ENCODE data around the gene HEATR9. TPM values are rescaled to one million over a fixed set of nuclear protein-coding genes. Genes with fewer than 3 reads are reported as not detected.

Gene HEATR9
- total RNA-seq, 4 donors from 2014 or later = not detected

DNA sequence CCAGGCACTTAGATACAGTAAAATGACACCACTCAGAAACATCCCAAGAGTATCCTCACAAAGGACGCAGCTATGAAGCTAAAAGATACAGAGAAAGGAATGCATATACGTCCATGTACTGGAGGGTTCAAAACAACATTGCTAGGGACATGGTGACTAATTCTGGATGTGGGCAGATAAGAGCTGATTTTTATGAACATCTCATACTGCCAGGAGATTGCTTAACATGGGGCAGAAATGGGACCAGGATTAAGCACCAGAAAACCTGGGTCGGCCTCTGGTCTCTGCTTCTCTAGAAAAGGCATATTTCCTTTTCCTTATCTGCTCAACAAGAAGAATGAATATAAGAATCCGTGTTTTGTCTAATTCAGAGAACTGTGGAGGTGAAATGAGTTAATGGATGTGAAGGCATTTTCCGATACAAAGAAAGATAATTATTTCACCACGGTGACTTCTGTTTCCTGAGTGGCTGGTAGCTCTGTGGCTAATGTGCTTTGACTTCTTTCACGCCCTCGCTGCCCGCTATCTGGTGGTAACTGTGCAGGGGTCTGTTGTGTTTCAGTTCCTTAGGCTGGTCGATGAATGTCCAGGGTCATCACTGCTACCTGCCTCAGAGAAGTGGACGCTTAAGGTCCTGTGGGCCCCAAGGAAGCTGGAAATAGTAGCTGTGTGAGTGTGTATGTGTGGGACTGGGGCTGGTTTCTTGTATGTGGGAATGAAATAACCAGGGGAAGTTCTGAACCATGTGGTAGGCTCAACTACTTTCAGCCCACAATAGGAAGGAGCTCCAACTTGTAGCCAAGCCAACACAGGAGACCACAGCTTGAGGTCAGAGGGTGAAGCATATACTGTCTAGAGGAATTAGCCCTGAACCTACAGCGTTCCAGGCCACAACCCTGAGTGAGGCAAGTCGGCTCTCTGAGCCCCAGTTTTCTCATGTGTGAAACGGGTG is 27.2 kb upstream of the HEATR9 start:
- Histone ChIP-seq H3K27ac (no peak overlapping the region), H3K27me3 (no peaks in the 10 kb centered on the region), H3K36me3 (no peaks in the 10 kb centered on the region), H3K4me1 (no peaks in the 10 kb centered on the region), H3K9me3 (no peaks in the 10 kb centered on the region), H3K4me3 (no peak overlapping the region)
- no peak for ATAC-seq
- intact Hi-C loops (cut with DNase I; ENCODE audit: low total_unique reads) (no loop called here), in situ Hi-C loops (cut with MboI; ENCODE audit: low sequenced_read_pairs in 4 of 4) (no loop called here)
- no peak for DNase-seq
- no peak for TF ChIP-seq POLR2A (IDR thresholded peaks at IDR 0.05)
- TF ChIP-seq, protein P1, sequence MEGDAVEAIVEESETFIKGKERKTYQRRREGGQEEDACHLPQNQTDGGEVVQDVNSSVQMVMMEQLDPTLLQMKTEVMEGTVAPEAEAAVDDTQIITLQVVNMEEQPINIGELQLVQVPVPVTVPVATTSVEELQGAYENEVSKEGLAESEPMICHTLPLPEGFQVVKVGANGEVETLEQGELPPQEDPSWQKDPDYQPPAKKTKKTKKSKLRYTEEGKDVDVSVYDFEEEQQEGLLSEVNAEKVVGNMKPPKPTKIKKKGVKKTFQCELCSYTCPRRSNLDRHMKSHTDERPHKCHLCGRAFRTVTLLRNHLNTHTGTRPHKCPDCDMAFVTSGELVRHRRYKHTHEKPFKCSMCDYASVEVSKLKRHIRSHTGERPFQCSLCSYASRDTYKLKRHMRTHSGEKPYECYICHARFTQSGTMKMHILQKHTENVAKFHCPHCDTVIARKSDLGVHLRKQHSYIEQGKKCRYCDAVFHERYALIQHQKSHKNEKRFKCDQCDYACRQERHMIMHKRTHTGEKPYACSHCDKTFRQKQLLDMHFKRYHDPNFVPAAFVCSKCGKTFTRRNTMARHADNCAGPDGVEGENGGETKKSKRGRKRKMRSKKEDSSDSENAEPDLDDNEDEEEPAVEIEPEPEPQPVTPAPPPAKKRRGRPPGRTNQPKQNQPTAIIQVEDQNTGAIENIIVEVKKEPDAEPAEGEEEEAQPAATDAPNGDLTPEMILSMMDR (IDR thresholded peaks at IDR 0.05 in 4 of 5, conservative IDR thresholded peaks at IDR 0.05 in 1 of 5) = no peak

DNA sequence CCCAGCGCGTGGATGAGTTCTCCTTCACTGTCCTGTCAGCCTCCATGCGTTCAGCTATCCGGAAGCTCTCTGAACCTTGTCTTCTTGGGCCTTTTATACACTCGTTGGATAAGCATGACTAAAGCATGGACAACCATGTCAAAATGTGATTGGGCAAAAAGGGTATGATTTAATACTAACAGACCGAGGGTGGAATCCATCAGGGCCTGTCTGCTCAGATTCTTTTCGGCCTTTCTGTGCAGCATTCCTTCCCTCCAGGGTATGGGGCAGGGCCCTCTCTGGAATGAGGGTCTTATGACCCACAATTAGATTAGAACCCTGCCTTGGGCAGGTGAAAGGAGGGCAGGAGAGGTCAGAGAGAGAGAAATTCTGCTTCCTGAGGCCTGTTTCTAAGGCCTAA is 25.5 kb upstream of the HEATR9 start:
- in situ Hi-C loops (cut with MboI; ENCODE audit: low sequenced_read_pairs in 4 of 4) = no loop called here
- H3K36me3 ChIP-seq = no peaks in the 10 kb centered on the region
- TF ChIP-seq, protein P1 (IDR thresholded peaks at IDR 0.05 in 4 of 5, conservative IDR thresholded peaks at IDR 0.05 in 1 of 5) = no peak
- no peak for TF ChIP-seq POLR2A (IDR thresholded peaks at IDR 0.05)
- intact Hi-C loops (cut with DNase I; ENCODE audit: low total_unique reads) = no loop called here
- DNase-seq = no peak
- H3K4me1 ChIP-seq = no peaks in the 10 kb centered on the region
- no peaks in the 10 kb centered on the region for H3K27me3 ChIP-seq
- H3K9me3 ChIP-seq = no peaks in the 10 kb centered on the region
- H3K4me3 ChIP-seq = no peak overlapping the region
- ATAC-seq = no peak
- H3K27ac ChIP-seq = no peak overlapping the region

DNA sequence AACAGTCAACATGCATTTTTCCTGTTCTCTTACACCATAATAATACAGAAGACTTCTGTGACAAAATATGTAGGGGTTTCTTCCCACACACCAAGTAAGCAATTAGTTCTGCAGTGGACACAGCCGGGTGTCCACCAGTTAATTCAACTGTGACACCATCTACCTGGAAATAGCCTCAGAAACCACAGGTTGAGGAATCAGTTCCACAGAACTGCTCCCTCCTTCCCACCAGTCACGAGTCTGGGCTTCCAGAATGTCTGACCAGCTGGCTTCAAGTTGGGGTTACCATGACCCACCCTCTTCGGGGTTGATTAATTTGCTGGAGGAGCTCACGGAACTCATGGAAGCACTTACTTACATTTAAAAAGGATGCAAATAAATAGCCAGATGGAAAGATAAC is 25.1 kb upstream of the HEATR9 start:
- DNase-seq (no peak), ATAC-seq (no peak)
- intact Hi-C loops (cut with DNase I; ENCODE audit: low total_unique reads) (no loop called here), in situ Hi-C loops (cut with MboI; ENCODE audit: low sequenced_read_pairs in 4 of 4) (no loop called here)
- Histone ChIP-seq H3K4me3 (no peak overlapping the region), H3K4me1 (no peaks in the 10 kb centered on the region), H3K9me3 (no peaks in the 10 kb centered on the region), H3K27ac (no peak overlapping the region), H3K36me3 (no peaks in the 10 kb centered on the region), H3K27me3 (no peaks in the 10 kb centered on the region)
- no peak for TF ChIP-seq POLR2A (IDR thresholded peaks at IDR 0.05)

DNA sequence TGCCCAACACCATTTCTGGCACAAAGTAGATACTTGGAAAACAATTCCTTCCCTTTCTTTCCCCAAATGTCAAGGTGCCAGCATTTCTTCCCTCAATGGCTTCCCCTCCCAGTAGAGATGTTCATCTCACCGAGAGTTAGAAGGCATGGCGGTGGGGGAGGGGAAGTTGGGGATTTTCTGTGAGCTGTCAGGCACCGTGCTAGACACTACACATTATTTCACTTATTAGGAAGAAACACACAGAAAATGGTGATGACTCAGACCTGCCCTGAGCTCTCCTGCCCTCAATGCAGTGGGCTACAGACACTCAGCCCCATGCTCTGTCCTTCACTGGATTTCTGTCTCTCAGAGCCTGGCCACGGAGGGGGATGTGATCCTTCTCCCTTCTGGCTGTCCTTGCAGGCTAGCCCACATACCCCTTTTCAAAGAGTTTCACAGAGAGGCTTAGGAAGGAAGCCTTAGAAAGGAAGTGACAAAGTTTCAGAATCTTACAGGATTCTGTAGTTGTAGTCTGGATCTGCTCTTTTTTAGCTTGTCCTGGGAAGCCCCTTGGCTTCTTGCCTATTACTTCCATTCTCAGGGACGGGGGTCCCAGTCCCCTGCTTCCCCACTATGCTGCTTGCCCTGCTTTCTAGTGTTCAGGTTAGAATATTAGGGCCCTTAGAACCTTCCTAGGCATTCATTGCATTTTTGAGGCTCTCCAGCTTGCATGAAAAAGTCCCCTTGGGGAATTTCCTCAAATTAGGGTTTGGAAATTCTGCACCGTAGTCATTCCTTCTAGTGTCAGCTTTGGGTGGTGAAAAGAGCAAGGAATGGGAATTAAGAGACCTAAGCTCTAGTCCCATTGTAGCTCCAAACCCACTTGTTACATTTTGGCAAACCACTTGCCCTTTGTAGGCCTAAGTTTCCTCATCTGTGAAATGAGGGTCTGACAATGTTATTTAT is 23.7 kb upstream of the HEATR9 start:
- no peaks in the 10 kb centered on the region for H3K27me3 ChIP-seq
- H3K4me1 ChIP-seq = no peaks in the 10 kb centered on the region
- TF ChIP-seq POLR2A (IDR thresholded peaks at IDR 0.05) = no peak
- TF ChIP-seq, protein P1 (IDR thresholded peaks at IDR 0.05 in 4 of 5, conservative IDR thresholded peaks at IDR 0.05 in 1 of 5) = no peak
- H3K27ac ChIP-seq = no peak overlapping the region
- no peak for DNase-seq
- intact Hi-C loops (cut with DNase I; ENCODE audit: low total_unique reads) (no loop called here), in situ Hi-C loops (cut with MboI; ENCODE audit: low sequenced_read_pairs in 4 of 4) (no loop called here)
- no peaks in the 10 kb centered on the region for H3K9me3 ChIP-seq
- no peak overlapping the region for H3K4me3 ChIP-seq
- no peak for ATAC-seq
- H3K36me3 ChIP-seq = no peaks in the 10 kb centered on the region

DNA sequence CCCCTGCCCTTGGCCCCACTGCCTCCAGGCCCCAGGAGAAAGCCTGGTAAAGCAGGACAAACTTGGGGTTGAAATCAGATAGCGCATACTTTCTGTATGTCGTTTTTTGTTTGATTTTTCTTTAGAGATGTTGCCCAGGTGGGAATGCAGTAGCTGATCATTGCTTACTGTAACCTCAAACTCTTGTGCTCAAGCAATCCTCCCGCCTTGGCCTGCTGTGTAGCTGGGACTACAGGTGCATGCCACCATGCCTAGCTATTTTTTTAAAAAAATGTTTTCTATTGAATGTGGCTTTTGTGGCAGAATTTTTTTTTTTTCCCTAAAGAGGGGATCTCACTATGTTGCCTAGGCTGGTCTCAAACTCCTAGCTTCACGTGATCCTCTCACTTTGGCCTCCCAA is 22.6 kb upstream of the HEATR9 start:
- ATAC-seq (no peak), DNase-seq (no peak)
- Histone ChIP-seq H3K27me3 (no peaks in the 10 kb centered on the region), H3K27ac (no peak overlapping the region), H3K4me1 (no peaks in the 10 kb centered on the region), H3K4me3 (no peak overlapping the region), H3K36me3 (no peaks in the 10 kb centered on the region), H3K9me3 (no peaks in the 10 kb centered on the region)
- in situ Hi-C loops (cut with MboI; ENCODE audit: low sequenced_read_pairs in 4 of 4) = no loop called here
- no peak for TF ChIP-seq POLR2A (IDR thresholded peaks at IDR 0.05)
- TF ChIP-seq, protein P1 (IDR thresholded peaks at IDR 0.05 in 4 of 5, conservative IDR thresholded peaks at IDR 0.05 in 1 of 5) = no peak
- intact Hi-C loops (cut with DNase I; ENCODE audit: low total_unique reads) = no loop called here

All from gastrocnemius medialis (tissue), 4 donors.